Measurements from ENCODE around the gene PPM1A.

PPM1A gene

GRCh38 chr14:60275932-60276331 lies 26.9 kb downstream of the PPM1A start:
- DNase-seq (ENCODE audit: low read depth) = no peak
- no peak overlapping the region for H3K4me3 ChIP-seq (ENCODE audit: low read depth, low read length)
- no peak for TF ChIP-seq CTCF (IDR thresholded peaks at IDR 0.05; ENCODE audit: control insufficient read depth, extremely low read depth, insufficient read depth)

DNA sequence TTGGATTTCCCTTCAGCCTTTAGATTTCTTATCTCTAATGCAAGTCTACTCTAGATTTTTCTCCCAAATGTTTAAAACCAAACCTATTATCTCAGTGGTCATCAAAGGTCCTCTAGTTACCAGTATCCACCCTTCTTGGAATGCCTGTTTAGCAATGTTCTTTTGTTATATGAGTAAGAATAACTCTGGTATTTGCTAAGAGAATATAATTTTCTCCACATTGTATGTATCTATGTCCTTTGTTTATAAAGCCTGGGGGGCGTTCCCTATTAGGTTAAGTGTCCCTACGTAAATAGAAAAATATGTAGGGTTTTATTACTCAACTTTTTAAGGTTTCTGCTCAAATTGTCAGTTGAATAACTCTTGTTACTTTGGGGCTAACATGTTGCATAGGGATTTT lies 27.3 kb downstream of the PPM1A start:
- no peak for DNase-seq (ENCODE audit: low read depth)

GRCh38 chr14:60277605-60278190 lies 28.7 kb downstream of the PPM1A start:
- no peak for TF ChIP-seq CTCF (IDR thresholded peaks at IDR 0.05; ENCODE audit: control insufficient read depth, extremely low read depth, insufficient read depth)
- DNase-seq (ENCODE audit: low read depth) = no peak
- no peak overlapping the region for H3K4me3 ChIP-seq (ENCODE audit: low read depth, low read length)

More for the DNA sequence above, 27.3 kb downstream of the PPM1A start:
- H3K4me3 ChIP-seq (ENCODE audit: low read depth, low read length) = no peak overlapping the region
- no peak for TF ChIP-seq CTCF (IDR thresholded peaks at IDR 0.05; ENCODE audit: control insufficient read depth, extremely low read depth, insufficient read depth)

DNA sequence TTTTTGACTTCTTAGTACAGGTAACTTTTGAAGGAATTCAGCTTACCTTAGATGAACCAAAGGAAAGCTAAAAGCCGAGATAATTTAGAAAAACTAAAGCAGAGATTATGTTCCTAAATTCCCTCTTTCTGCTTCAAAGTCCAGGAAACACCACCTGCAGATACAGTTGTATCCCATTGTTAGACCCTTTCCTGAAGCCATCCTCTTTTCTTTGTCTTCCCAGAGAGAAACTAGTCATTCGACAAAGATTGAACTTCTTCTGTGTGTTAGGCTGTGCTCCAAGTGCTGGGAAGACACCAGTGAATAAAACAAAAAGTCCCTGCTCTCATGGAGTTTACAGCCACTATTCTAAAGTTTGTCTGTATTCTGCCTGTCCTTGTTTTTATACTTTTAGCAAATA lies 29.3 kb downstream of the PPM1A start:
- no peak for DNase-seq (ENCODE audit: low read depth)
- no peak overlapping the region for H3K4me3 ChIP-seq (ENCODE audit: low read depth, low read length)

GRCh38 chr14:60287452-60287851 lies 38.4 kb downstream of the PPM1A start:
- H3K4me3 ChIP-seq (ENCODE audit: low read depth, low read length) = no peak overlapping the region
- no peak for TF ChIP-seq CTCF (IDR thresholded peaks at IDR 0.05; ENCODE audit: control insufficient read depth, extremely low read depth, insufficient read depth)
- DNase-seq (ENCODE audit: low read depth) = no peak

More for the DNA sequence above, 29.3 kb downstream of the PPM1A start:
- TF ChIP-seq CTCF (IDR thresholded peaks at IDR 0.05; ENCODE audit: control insufficient read depth, extremely low read depth, insufficient read depth) = no peak

- no peak for TF ChIP-seq CTCF (IDR thresholded peaks at IDR 0.05; ENCODE audit: control insufficient read depth, extremely low read depth, insufficient read depth)
- no peak overlapping the region for H3K4me3 ChIP-seq (ENCODE audit: low read depth, low read length)
- DNase-seq (ENCODE audit: low read depth) = no peak
Observed at GRCh38 chr14:60288279-60288678, 39.3 kb downstream of the PPM1A start.

GRCh38 chr14:60294411-60295069 lies 45.5 kb downstream of the PPM1A start:
- no peak for TF ChIP-seq CTCF (IDR thresholded peaks at IDR 0.05; ENCODE audit: control insufficient read depth, extremely low read depth, insufficient read depth)
- DNase-seq (ENCODE audit: low read depth) = no peak
- no peak overlapping the region for H3K4me3 ChIP-seq (ENCODE audit: low read depth, low read length)
